HL-60/S4 treated with retinoic acid at 250 ng/mL for 4 days and 3 days (cell line): ENCODE data around the gene CLIC5.

Source experiments
- in situ Hi-C: fragments of 300-500 bp; cut with MboI; formaldehyde crosslinking; loops from 2 replicates; pipeline ENCODE4 v1.7.0; 2022; ENCODE audit warnings: low sequenced_read_pairs

CLIC5 gene

GRCh38 chr6:45855642-45856394 lies 159.8 kb downstream of the CLIC5 start:
- in situ Hi-C loops: no loop called here

- in situ Hi-C loops: no loop called here
Measured at GRCh38 chr6:45854149-45854742, 161.4 kb downstream of the CLIC5 start.

GRCh38 chr6:45851034-45851400 lies 164.6 kb downstream of the CLIC5 start:
- in situ Hi-C loops: no loop called here

GRCh38 chr6:45850378-45851033 lies 165.2 kb downstream of the CLIC5 start:
- in situ Hi-C loops: no loop called here

- in situ Hi-C loops: no loop called here
Measured at GRCh38 chr6:45845567-45845966, 170.1 kb downstream of the CLIC5 start.

- in situ Hi-C loops: no loop called here
Measured at GRCh38 chr6:45844986-45845385, 170.7 kb downstream of the CLIC5 start.

GRCh38 chr6:45843848-45844521 lies 171.7 kb downstream of the CLIC5 start:
- in situ Hi-C loops: no loop called here

GRCh38 chr6:45841062-45841461 lies 174.6 kb downstream of the CLIC5 start:
- in situ Hi-C loops: no loop called here

- in situ Hi-C loops: no loop called here
Measured at GRCh38 chr6:45838996-45839395, 176.7 kb downstream of the CLIC5 start.

- in situ Hi-C loops: no loop called here
Measured at GRCh38 chr6:45838451-45838850, 177.2 kb downstream of the CLIC5 start.

- in situ Hi-C loops: no loop called here
Measured at GRCh38 chr6:45837541-45838200, 178.0 kb downstream of the CLIC5 start.

GRCh38 chr6:45836984-45837383 lies 178.7 kb downstream of the CLIC5 start:
- in situ Hi-C loops: no loop called here

GRCh38 chr6:45836438-45836824 lies 179.2 kb downstream of the CLIC5 start:
- in situ Hi-C loops: no loop called here

- in situ Hi-C loops: no loop called here
Measured at GRCh38 chr6:45835721-45836437, 179.8 kb downstream of the CLIC5 start.

- in situ Hi-C loops: no loop called here
Measured at GRCh38 chr6:45832063-45832462, 183.6 kb downstream of the CLIC5 start.
